Fibroblast of lung (primary cell): ENCODE results near the gene CSF1R. TPM values are rescaled to one million over a fixed set of nuclear protein-coding genes. Genes with fewer than 3 reads are reported as not detected.
A peak's percentile ranks its signal among the peaks of the same experiment; 100 is the strongest.

ENCODE experiments used
- DNase-seq, 2 donors: peaks; one replicate each; pipeline versions ENCODE4 v3.0.0 to v3.0.0-alpha.2; 2010; ENCODE audit warnings: low read depth in 2 of 2
- H2AFZ ChIP-seq: 2 replicates; pipeline ENCODE4 v1.5.1; 2012; ENCODE audit warnings: low read length, control low read depth, inconsistent platforms
- H3K27ac ChIP-seq: 2 replicates; pipeline ENCODE4 v1.5.1; 2011; ENCODE audit warnings: low read length, control low read depth; ENCODE audit not compliant: insufficient read depth
- H3K27me3 ChIP-seq: 2 replicates; pipeline ENCODE4 v1.5.1; 2011; ENCODE audit warnings: mild to moderate bottlenecking, low read length; ENCODE audit not compliant: control insufficient read depth, insufficient read depth
- H3K36me3 ChIP-seq: 2 replicates; pipeline ENCODE4 v1.5.1; 2011; ENCODE audit warnings: low read length; ENCODE audit not compliant: control insufficient read depth, insufficient read depth
- H3K4me1 ChIP-seq: 2 replicates; pipeline ENCODE4 v1.5.1; 2011; ENCODE audit warnings: low read length; ENCODE audit not compliant: control insufficient read depth, insufficient read depth; ENCODE audit errors: extremely low read depth
- H3K4me2 ChIP-seq: 2 replicates; pipeline ENCODE4 v1.5.1; 2011; ENCODE audit warnings: low read length, control low read depth; ENCODE audit not compliant: insufficient read depth; ENCODE audit errors: extremely low read depth
- H3K4me3 ChIP-seq, 4 experiments: fragments of 200-600 bp in 1 of 4; sonication (generic) in 1 of 4; replicated peaks in 1 of 4; 2 replicates each; pipeline ENCODE4 v1.5.1; 2011 to 2016; ENCODE audit warnings: low read length in 4 of 4, low read depth in 3 of 4, mild to moderate bottlenecking in 3 of 4, control low read depth in 2 of 4, inconsistent platforms in 1 of 4, mixed read lengths in 1 of 4; ENCODE audit not compliant: insufficient read depth in 1 of 4; ENCODE audit errors: control extremely low read depth in 1 of 4
- H3K79me2 ChIP-seq: 2 replicates; pipeline ENCODE4 v1.5.1; 2012; ENCODE audit warnings: mild to moderate bottlenecking, low read length, inconsistent platforms; ENCODE audit not compliant: control insufficient read depth, insufficient read depth
- H3K9ac ChIP-seq: 2 replicates; pipeline ENCODE4 v1.5.1; 2011; ENCODE audit warnings: mild to moderate bottlenecking, low read length, control low read depth; ENCODE audit not compliant: insufficient read depth
- H3K9me3 ChIP-seq: 2 replicates; pipeline ENCODE4 v1.5.1; 2012; ENCODE audit warnings: low read depth, low read length; ENCODE audit not compliant: control insufficient read depth, insufficient read depth
- H4K20me1 ChIP-seq: 2 replicates; pipeline ENCODE4 v1.5.1; 2011; ENCODE audit warnings: low read length; ENCODE audit not compliant: control insufficient read depth, insufficient read depth; ENCODE audit errors: extremely low read depth
- CTCF ChIP-seq, 2 donors: IDR thresholded peaks in 1 of 2; conservative IDR thresholded peaks in 1 of 2; 1 replicate in 1 of 2; 2 replicates in 1 of 2; pipeline ENCODE4 v1.5.1; 2011 to 2012; ENCODE audit warnings: low read length in 2 of 2, control low read depth in 1 of 2, inconsistent platforms in 1 of 2, low read depth in 1 of 2, mild to moderate bottlenecking in 1 of 2
- EZH2 ChIP-seq: IDR thresholded peaks from 2 replicates; pipeline ENCODE4 v1.5.1; 2012; ENCODE audit warnings: low read length, control low read depth, mild to moderate bottlenecking; ENCODE audit errors: missing control alignments
- polyA plus RNA-seq, 2 donors: library from polyadenylated mRNA; depleted of rRNA in 1 of 2; stranded (reverse) in 1 of 2; unstranded in 1 of 2; fragments of >200 nt; gene quantifications; 2 replicates each; pipeline ENCODE4 v1.2.1, GENCODE V29; 2011 to 2012; ENCODE audit warnings: missing spikeins in 1 of 2
- total RNA-seq: library from RNA; depleted of rRNA; stranded (reverse); fragments of >200 nt; gene quantifications from 2 replicates; pipeline ENCODE4 v1.2.1, GENCODE V29; 2014

CSF1R gene
- total and polyA plus RNA-seq, 2 donors (not counting 1 experiment from before 2014, with no cell fraction given), result 0.07 TPM; not detected in 1

GRCh38 chr5:150022158-150022531, 64.2 kb downstream of the CSF1R start:
- peak; percentile 77 to 95 for DNase-seq
- peaks cover 15% of the 10 kb centered on the region for H3K4me1 ChIP-seq
- H3K27ac ChIP-seq, result no peak overlapping the region
- H3K4me3 ChIP-seq, result no peak overlapping the region
- H4K20me1 ChIP-seq, result no peaks in the 10 kb centered on the region
- H3K79me2 ChIP-seq, result peaks cover 3% of the 10 kb centered on the region
- no peaks in the 10 kb centered on the region for H3K9me3 ChIP-seq
- peaks cover 19% of the 10 kb centered on the region for H3K36me3 ChIP-seq
- H3K27me3 ChIP-seq, result no peaks in the 10 kb centered on the region
- no peak overlapping the region for H3K9ac ChIP-seq
- no peak overlapping the region for H2AFZ ChIP-seq
- TF ChIP-seq CTCF (conservative IDR thresholded peaks at IDR 0.05 in 1 of 2, IDR thresholded peaks at IDR 0.05 in 1 of 2; ENCODE audit: low read depth in 1 of 2, low read length in 2 of 2) (no peak), EZH2 (no peak)
- H3K4me2 ChIP-seq, result no peak overlapping the region

- Histone ChIP-seq H2AFZ (no peak overlapping the region), H3K4me2 (no peak overlapping the region), H3K9me3 (no peaks in the 10 kb centered on the region), H3K79me2 (peaks cover 3% of the 10 kb centered on the region), H3K4me3 (no peak overlapping the region), H3K4me1 (peaks cover 15% of the 10 kb centered on the region), H3K9ac (no peak overlapping the region), H3K27me3 (no peaks in the 10 kb centered on the region), H3K36me3 (peaks cover 16% of the 10 kb centered on the region), H3K27ac (no peak overlapping the region), H4K20me1 (no peaks in the 10 kb centered on the region)
- DNase-seq, result peak; percentile 42 to 91
- TF ChIP-seq EZH2, result no peak
- TF ChIP-seq CTCF (conservative IDR thresholded peaks at IDR 0.05 in 1 of 2, IDR thresholded peaks at IDR 0.05 in 1 of 2; ENCODE audit: low read depth in 1 of 2, low read length in 2 of 2), result no peak
These were observed 64.7 kb downstream of the CSF1R start for GRCh38 chr5:150021491-150022157.

- H3K4me1 ChIP-seq, result peaks cover 15% of the 10 kb centered on the region
- no peaks in the 10 kb centered on the region for H3K9me3 ChIP-seq
- no peaks in the 10 kb centered on the region for H3K27me3 ChIP-seq
- H3K4me2 ChIP-seq, result no peak overlapping the region
- H3K36me3 ChIP-seq, result peaks cover 13% of the 10 kb centered on the region
- no peak overlapping the region for H3K9ac ChIP-seq
- no peak for DNase-seq
- H2AFZ ChIP-seq, result no peak overlapping the region
- no peak overlapping the region for H3K27ac ChIP-seq
- no peaks in the 10 kb centered on the region for H4K20me1 ChIP-seq
- TF ChIP-seq CTCF (conservative IDR thresholded peaks at IDR 0.05 in 1 of 2, IDR thresholded peaks at IDR 0.05 in 1 of 2; ENCODE audit: low read depth in 1 of 2, low read length in 2 of 2) (no peak), EZH2 (no peak)
- no peak overlapping the region for H3K4me3 ChIP-seq
- peaks cover 3% of the 10 kb centered on the region for H3K79me2 ChIP-seq
These were observed 66.1 kb downstream of the CSF1R start for GRCh38 chr5:150020249-150020648.
